Measurements from ENCODE around the gene DLK2.

Gene DLK2

GRCh38 chr6:43405354-43405753, 50.0 kb downstream of the DLK2 start (continued):
- TF ChIP-seq, protein P1, sequence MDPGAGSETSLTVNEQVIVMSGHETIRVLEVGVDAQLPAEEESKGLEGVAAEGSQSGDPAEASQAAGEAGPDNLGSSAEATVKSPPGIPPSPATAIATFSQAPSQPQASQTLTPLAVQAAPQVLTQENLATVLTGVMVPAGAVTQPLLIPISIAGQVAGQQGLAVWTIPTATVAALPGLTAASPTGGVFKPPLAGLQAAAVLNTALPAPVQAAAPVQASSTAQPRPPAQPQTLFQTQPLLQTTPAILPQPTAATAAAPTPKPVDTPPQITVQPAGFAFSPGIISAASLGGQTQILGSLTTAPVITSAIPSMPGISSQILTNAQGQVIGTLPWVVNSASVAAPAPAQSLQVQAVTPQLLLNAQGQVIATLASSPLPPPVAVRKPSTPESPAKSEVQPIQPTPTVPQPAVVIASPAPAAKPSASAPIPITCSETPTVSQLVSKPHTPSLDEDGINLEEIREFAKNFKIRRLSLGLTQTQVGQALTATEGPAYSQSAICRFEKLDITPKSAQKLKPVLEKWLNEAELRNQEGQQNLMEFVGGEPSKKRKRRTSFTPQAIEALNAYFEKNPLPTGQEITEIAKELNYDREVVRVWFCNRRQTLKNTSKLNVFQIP (CRISPR knock-in tag; IDR thresholded peaks at IDR 0.05; ENCODE audit: borderline replicate concordance, low read depth) = no peak
- TF ChIP-seq PPARA (CRISPR knock-in tag; IDR thresholded peaks at IDR 0.05; ENCODE audit: borderline replicate concordance) (no peak), ESRRG (CRISPR knock-in tag; IDR thresholded peaks at IDR 0.05) (no peak), ZC3H10 (CRISPR knock-in tag; IDR thresholded peaks at IDR 0.05) (no peak), ZFP30 (CRISPR knock-in tag; IDR thresholded peaks at IDR 0.05) (no peak), ARNTL (CRISPR knock-in tag; IDR thresholded peaks at IDR 0.05; ENCODE audit: borderline replicate concordance, low read depth) (no peak), RARB (CRISPR knock-in tag; IDR thresholded peaks at IDR 0.05) (no peak), TOX (CRISPR knock-in tag; IDR thresholded peaks at IDR 0.05; ENCODE audit: borderline replicate concordance) (no peak)

GRCh38 chr6:43402820-43403219, 52.5 kb downstream of the DLK2 start:
- TF ChIP-seq SNAI2 (CRISPR knock-in tag; IDR thresholded peaks at IDR 0.05) = no peak
- TF ChIP-seq PPARA (CRISPR knock-in tag; IDR thresholded peaks at IDR 0.05; ENCODE audit: borderline replicate concordance) = no peak
- TF ChIP-seq OSR1 (CRISPR knock-in tag; IDR thresholded peaks at IDR 0.05) = no peak
- no peak for TF ChIP-seq ZNF8 (CRISPR knock-in tag; IDR thresholded peaks at IDR 0.05)
- no peak for TF ChIP-seq TCF4 (CRISPR knock-in tag; IDR thresholded peaks at IDR 0.05; ENCODE audit: borderline replicate concordance)
- TF ChIP-seq, protein P2, sequence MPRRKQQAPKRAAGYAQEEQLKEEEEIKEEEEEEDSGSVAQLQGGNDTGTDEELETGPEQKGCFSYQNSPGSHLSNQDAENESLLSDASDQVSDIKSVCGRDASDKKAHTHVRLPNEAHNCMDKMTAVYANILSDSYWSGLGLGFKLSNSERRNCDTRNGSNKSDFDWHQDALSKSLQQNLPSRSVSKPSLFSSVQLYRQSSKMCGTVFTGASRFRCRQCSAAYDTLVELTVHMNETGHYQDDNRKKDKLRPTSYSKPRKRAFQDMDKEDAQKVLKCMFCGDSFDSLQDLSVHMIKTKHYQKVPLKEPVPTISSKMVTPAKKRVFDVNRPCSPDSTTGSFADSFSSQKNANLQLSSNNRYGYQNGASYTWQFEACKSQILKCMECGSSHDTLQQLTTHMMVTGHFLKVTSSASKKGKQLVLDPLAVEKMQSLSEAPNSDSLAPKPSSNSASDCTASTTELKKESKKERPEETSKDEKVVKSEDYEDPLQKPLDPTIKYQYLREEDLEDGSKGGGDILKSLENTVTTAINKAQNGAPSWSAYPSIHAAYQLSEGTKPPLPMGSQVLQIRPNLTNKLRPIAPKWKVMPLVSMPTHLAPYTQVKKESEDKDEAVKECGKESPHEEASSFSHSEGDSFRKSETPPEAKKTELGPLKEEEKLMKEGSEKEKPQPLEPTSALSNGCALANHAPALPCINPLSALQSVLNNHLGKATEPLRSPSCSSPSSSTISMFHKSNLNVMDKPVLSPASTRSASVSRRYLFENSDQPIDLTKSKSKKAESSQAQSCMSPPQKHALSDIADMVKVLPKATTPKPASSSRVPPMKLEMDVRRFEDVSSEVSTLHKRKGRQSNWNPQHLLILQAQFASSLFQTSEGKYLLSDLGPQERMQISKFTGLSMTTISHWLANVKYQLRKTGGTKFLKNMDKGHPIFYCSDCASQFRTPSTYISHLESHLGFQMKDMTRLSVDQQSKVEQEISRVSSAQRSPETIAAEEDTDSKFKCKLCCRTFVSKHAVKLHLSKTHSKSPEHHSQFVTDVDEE (CRISPR knock-in tag; IDR thresholded peaks at IDR 0.05) = no peak
- TF ChIP-seq CSDC2 (CRISPR knock-in tag; IDR thresholded peaks at IDR 0.05) = no peak
- TF ChIP-seq, protein P1 (CRISPR knock-in tag; IDR thresholded peaks at IDR 0.05; ENCODE audit: borderline replicate concordance, low read depth) = no peak
- TF ChIP-seq ARNTL (CRISPR knock-in tag; IDR thresholded peaks at IDR 0.05; ENCODE audit: borderline replicate concordance, low read depth) = no peak
- TF ChIP-seq BACH2 (CRISPR knock-in tag; IDR thresholded peaks at IDR 0.05; ENCODE audit: borderline replicate concordance) = no peak
- no peak for TF ChIP-seq CREB5 (CRISPR knock-in tag; IDR thresholded peaks at IDR 0.05; ENCODE audit: low read depth)
- no peak for TF ChIP-seq TOX (CRISPR knock-in tag; IDR thresholded peaks at IDR 0.05; ENCODE audit: borderline replicate concordance)
- TF ChIP-seq GLIS3 (CRISPR knock-in tag; IDR thresholded peaks at IDR 0.05) = no peak
- TF ChIP-seq RARB (CRISPR knock-in tag; IDR thresholded peaks at IDR 0.05) = no peak
- no peak for TF ChIP-seq ESRRG (CRISPR knock-in tag; IDR thresholded peaks at IDR 0.05)
- no peak for TF ChIP-seq ZFP30 (CRISPR knock-in tag; IDR thresholded peaks at IDR 0.05)
- no peak for TF ChIP-seq ZNF70 (CRISPR knock-in tag; IDR thresholded peaks at IDR 0.05)
- TF ChIP-seq ZNF565 (CRISPR knock-in tag; conservative IDR thresholded peaks at IDR 0.05; ENCODE audit: low read depth) = no peak
- TF ChIP-seq ZFP3 (CRISPR knock-in tag; IDR thresholded peaks at IDR 0.05) = no peak
- peak; percentile 49; the same call in 1 of the 3 replicates for ATAC-seq

- ATAC-seq = no peak
- TF ChIP-seq OSR1 (CRISPR knock-in tag; IDR thresholded peaks at IDR 0.05) (no peak), ZNF8 (CRISPR knock-in tag; IDR thresholded peaks at IDR 0.05) (no peak), TOX (CRISPR knock-in tag; IDR thresholded peaks at IDR 0.05; ENCODE audit: borderline replicate concordance) (no peak), ESRRG (CRISPR knock-in tag; IDR thresholded peaks at IDR 0.05) (no peak), CREB5 (CRISPR knock-in tag; IDR thresholded peaks at IDR 0.05; ENCODE audit: low read depth) (no peak), SNAI2 (CRISPR knock-in tag; IDR thresholded peaks at IDR 0.05) (no peak), TCF4 (CRISPR knock-in tag; IDR thresholded peaks at IDR 0.05; ENCODE audit: borderline replicate concordance) (no peak), ARNTL (CRISPR knock-in tag; IDR thresholded peaks at IDR 0.05; ENCODE audit: borderline replicate concordance, low read depth) (no peak), CSDC2 (CRISPR knock-in tag; IDR thresholded peaks at IDR 0.05) (no peak), ISL1 (CRISPR knock-in tag; IDR thresholded peaks at IDR 0.05) (no peak), RARB (CRISPR knock-in tag; IDR thresholded peaks at IDR 0.05) (no peak)
- TF ChIP-seq, protein P3, sequence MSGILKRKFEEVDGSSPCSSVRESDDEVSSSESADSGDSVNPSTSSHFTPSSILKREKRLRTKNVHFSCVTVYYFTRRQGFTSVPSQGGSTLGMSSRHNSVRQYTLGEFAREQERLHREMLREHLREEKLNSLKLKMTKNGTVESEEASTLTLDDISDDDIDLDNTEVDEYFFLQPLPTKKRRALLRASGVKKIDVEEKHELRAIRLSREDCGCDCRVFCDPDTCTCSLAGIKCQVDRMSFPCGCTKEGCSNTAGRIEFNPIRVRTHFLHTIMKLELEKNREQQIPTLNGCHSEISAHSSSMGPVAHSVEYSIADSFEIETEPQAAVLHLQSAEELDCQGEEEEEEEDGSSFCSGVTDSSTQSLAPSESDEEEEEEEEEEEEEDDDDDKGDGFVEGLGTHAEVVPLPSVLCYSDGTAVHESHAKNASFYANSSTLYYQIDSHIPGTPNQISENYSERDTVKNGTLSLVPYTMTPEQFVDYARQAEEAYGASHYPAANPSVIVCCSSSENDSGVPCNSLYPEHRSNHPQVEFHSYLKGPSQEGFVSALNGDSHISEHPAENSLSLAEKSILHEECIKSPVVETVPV (CRISPR knock-in tag; IDR thresholded peaks at IDR 0.05) = no peak
- TF ChIP-seq, protein P1 (CRISPR knock-in tag; IDR thresholded peaks at IDR 0.05; ENCODE audit: borderline replicate concordance, low read depth) = no peak
- TF ChIP-seq, protein P4, sequence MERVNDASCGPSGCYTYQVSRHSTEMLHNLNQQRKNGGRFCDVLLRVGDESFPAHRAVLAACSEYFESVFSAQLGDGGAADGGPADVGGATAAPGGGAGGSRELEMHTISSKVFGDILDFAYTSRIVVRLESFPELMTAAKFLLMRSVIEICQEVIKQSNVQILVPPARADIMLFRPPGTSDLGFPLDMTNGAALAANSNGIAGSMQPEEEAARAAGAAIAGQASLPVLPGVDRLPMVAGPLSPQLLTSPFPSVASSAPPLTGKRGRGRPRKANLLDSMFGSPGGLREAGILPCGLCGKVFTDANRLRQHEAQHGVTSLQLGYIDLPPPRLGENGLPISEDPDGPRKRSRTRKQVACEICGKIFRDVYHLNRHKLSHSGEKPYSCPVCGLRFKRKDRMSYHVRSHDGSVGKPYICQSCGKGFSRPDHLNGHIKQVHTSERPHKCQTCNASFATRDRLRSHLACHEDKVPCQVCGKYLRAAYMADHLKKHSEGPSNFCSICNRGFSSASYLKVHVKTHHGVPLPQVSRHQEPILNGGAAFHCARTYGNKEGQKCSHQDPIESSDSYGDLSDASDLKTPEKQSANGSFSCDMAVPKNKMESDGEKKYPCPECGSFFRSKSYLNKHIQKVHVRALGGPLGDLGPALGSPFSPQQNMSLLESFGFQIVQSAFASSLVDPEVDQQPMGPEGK (CRISPR knock-in tag; IDR thresholded peaks at IDR 0.05; ENCODE audit: borderline replicate concordance) = no peak
Measured at GRCh38 chr6:43401730-43402129, 53.6 kb downstream of the DLK2 start.

Measured in SK-N-SH treated with all-trans-retinoic acid at 6 μM for 48 hours (cell line).